H1 (cell line): Measurements from ENCODE around the gene VOPP1. TPM values are rescaled to one million over a fixed set of nuclear protein-coding genes. Genes with fewer than 3 reads are reported as not detected.

ENCODE experiments used
- CTCF ChIA-PET: fragments of 300-600 bp; sonication (Branson Sonifier 250); formaldehyde crosslinking; loops from one replicate; lab custom pipeline; 2021; ENCODE audit not compliant: partially characterized antibody; lab: Charles Lee
- POLR2A ChIA-PET: fragments of 300-600 bp; sonication (Branson Sonifier 250); formaldehyde crosslinking; loops from one replicate; lab custom pipeline; 2021; ENCODE audit warnings: inconsistent platforms; ENCODE audit not compliant: partially characterized antibody; lab: Charles Lee
- DNase-seq, 2 experiments: peaks; one replicate each; pipeline versions ENCODE4 v3.0.0 to v3.0.0-alpha.2; 2010 to 2022; ENCODE audit warnings: low spot score in 2 of 2, low read depth in 1 of 2, mixed read lengths in 1 of 2
- FAIRE-seq: peaks from 2 replicates; lab custom pipeline; 2011; peaks lifted over from hg19 to GRCh38; lab: Jason Lieb, UNC
- H2AFZ ChIP-seq: 2 replicates; pipeline ENCODE4 v1.8.1; 2012; ENCODE audit warnings: low read length, inconsistent platforms
- H2AK5ac ChIP-seq: 2 replicates; pipeline ENCODE4 v1.6.1; 2013; ENCODE audit warnings: low read depth, low read length
- H2BK120ac ChIP-seq: replicated peaks from 2 replicates; pipeline ENCODE3; 2013; ENCODE audit warnings: low read depth, low read length, inconsistent platforms
- H2BK12ac ChIP-seq: 2 replicates; pipeline ENCODE4 v1.6.1; 2013; ENCODE audit warnings: low read depth, low read length
- H2BK15ac ChIP-seq: 2 replicates; pipeline ENCODE4 v1.6.1; 2013; ENCODE audit warnings: low read length
- H2BK20ac ChIP-seq: 2 replicates; pipeline ENCODE4 v1.6.1; 2013; ENCODE audit warnings: low read length
- H2BK5ac ChIP-seq: 2 replicates; pipeline ENCODE4 v1.6.1; 2013; ENCODE audit warnings: low read depth, low read length
- H3K14ac ChIP-seq: 2 replicates; pipeline ENCODE4 v1.6.1; 2013; ENCODE audit warnings: inconsistent platforms; ENCODE audit not compliant: insufficient read length
- H3K18ac ChIP-seq: 2 replicates; pipeline ENCODE4 v1.6.1; 2013; ENCODE audit warnings: low read length; ENCODE audit errors: extremely low read depth
- H3K23ac ChIP-seq: 2 replicates; pipeline ENCODE4 v1.6.1; 2013; ENCODE audit warnings: inconsistent platforms; ENCODE audit not compliant: insufficient read length
- H3K23me2 ChIP-seq: 2 replicates; pipeline ENCODE4 v1.6.1; 2013; ENCODE audit warnings: low read depth, low read length
- H3K27ac ChIP-seq: 2 replicates; pipeline ENCODE4 v1.6.1; 2011; ENCODE audit warnings: low read depth, low read length, inconsistent platforms
- H3K27me3 ChIP-seq, 4 experiments: replicated peaks in 1 of 4; 1 replicate in 1 of 4; 2 replicates in 3 of 4; pipeline versions ENCODE4 v1.6.1 to v1.8.1; 2011 to 2013; ENCODE audit warnings: low read length in 3 of 4, mild to moderate bottlenecking in 3 of 4, inconsistent platforms in 2 of 4, mixed read lengths in 2 of 4, moderate library complexity in 1 of 4; ENCODE audit not compliant: control insufficient read depth in 3 of 4, insufficient read depth in 3 of 4; ENCODE audit errors: extremely low read depth in 1 of 4
- H3K36me3 ChIP-seq, 4 experiments: 2 replicates each; pipeline versions ENCODE4 v1.6.1 to v1.8.1; 2011 to 2013; ENCODE audit warnings: mild to moderate bottlenecking in 4 of 4, low read length in 3 of 4, moderate library complexity in 2 of 4, control low read depth in 1 of 4, inconsistent platforms in 1 of 4; ENCODE audit not compliant: insufficient read depth in 4 of 4, control insufficient read depth in 2 of 4
- H3K4ac ChIP-seq: replicated peaks from 2 replicates; pipeline ENCODE3; 2013; ENCODE audit warnings: low read length, low read depth, mixed read lengths, inconsistent platforms; ENCODE audit not compliant: insufficient read length
- H3K4me1 ChIP-seq, 4 experiments: replicated peaks in 1 of 4; 1 replicate in 1 of 4; 2 replicates in 3 of 4; pipeline versions ENCODE4 v1.6.1 to v1.8.1; 2011 to 2013; ENCODE audit warnings: low read length in 3 of 4, inconsistent platforms in 2 of 4, mixed read lengths in 1 of 4; ENCODE audit not compliant: insufficient read depth in 4 of 4, control insufficient read depth in 3 of 4
- H3K4me2 ChIP-seq, 2 experiments: 2 replicates each; pipeline versions ENCODE4 v1.6.1 to v1.8.1; 2011 to 2013; ENCODE audit warnings: low read depth in 2 of 2, low read length in 2 of 2, control low read depth in 1 of 2, inconsistent platforms in 1 of 2, mild to moderate bottlenecking in 1 of 2; ENCODE audit not compliant: insufficient read depth in 1 of 2
- H3K4me3 ChIP-seq, 4 experiments: fragments of 200-600, 300-600 bp in 1 of 4; sonication (generic), shearing (Covaris generic), sonication (Bioruptor Twin) in 1 of 4; 2 replicates each; pipeline versions ENCODE4 v1.5.1 to v1.8.1; 2011 to 2016; ENCODE audit warnings: low read length in 4 of 4, low read depth in 3 of 4, control low read depth in 2 of 4, inconsistent platforms in 2 of 4, mild to moderate bottlenecking in 2 of 4, mixed read lengths in 1 of 4, moderate library complexity in 1 of 4; ENCODE audit not compliant: insufficient read depth in 2 of 4; ENCODE audit errors: extremely low read depth in 1 of 4
- H3K56ac ChIP-seq: replicated peaks from 2 replicates; pipeline ENCODE3; 2013; ENCODE audit warnings: low read depth, mild to moderate bottlenecking, mixed read lengths, low read length, inconsistent platforms; ENCODE audit not compliant: insufficient read length
- H3K79me1 ChIP-seq: 2 replicates; pipeline ENCODE4 v1.6.1; 2013; ENCODE audit warnings: low read depth, low read length, control low read depth
- H3K79me2 ChIP-seq, 2 experiments: 2 replicates each; pipeline versions ENCODE4 v1.6.1 to v1.8.1; 2012 to 2013; ENCODE audit warnings: low read length in 2 of 2, mild to moderate bottlenecking in 2 of 2, inconsistent platforms in 1 of 2; ENCODE audit not compliant: insufficient read depth in 2 of 2, control insufficient read depth in 1 of 2
- H3K9ac ChIP-seq, 4 experiments: replicated peaks in 1 of 4; 1 replicate in 1 of 4; 2 replicates in 3 of 4; pipeline versions ENCODE4 v1.6.1 to v1.8.1; 2011 to 2013; ENCODE audit warnings: low read depth in 3 of 4, low read length in 3 of 4, control low read depth in 2 of 4, mild to moderate bottlenecking in 2 of 4, moderate library complexity in 2 of 4, inconsistent platforms in 1 of 4; ENCODE audit errors: extremely low read depth in 1 of 4
- H3K9me3 ChIP-seq, 2 experiments: 2 replicates each; pipeline versions ENCODE4 v1.6.1 to v1.8.1; 2012 to 2013; ENCODE audit warnings: mild to moderate bottlenecking in 2 of 2, moderate library complexity in 2 of 2, control low read depth in 1 of 2, inconsistent platforms in 1 of 2, low read depth in 1 of 2, low read length in 1 of 2, mixed read lengths in 1 of 2; ENCODE audit not compliant: insufficient read depth in 2 of 2
- H4K20me1 ChIP-seq, 2 experiments: replicated peaks in 1 of 2; 2 replicates each; pipeline versions ENCODE3 to v1.8.1; 2011 to 2013; ENCODE audit warnings: inconsistent platforms in 2 of 2, low read length in 2 of 2, mild to moderate bottlenecking in 1 of 2; ENCODE audit not compliant: insufficient read depth in 2 of 2, control insufficient read depth in 1 of 2
- H4K5ac ChIP-seq: 2 replicates; pipeline ENCODE4 v1.6.1; 2013; ENCODE audit warnings: low read length, low read depth, mixed read lengths, inconsistent platforms; ENCODE audit not compliant: insufficient read length
- H4K8ac ChIP-seq: 2 replicates; pipeline ENCODE4 v1.8.0; 2013; ENCODE audit warnings: mild to moderate bottlenecking, moderate library complexity, low read length, inconsistent platforms; ENCODE audit not compliant: insufficient read depth; ENCODE audit errors: extremely low read depth
- H4K91ac ChIP-seq: replicated peaks from 2 replicates; pipeline ENCODE3; 2013; ENCODE audit warnings: low read length, mixed read lengths, inconsistent platforms; ENCODE audit not compliant: insufficient read length
- BACH1 ChIP-seq: IDR thresholded peaks from 2 replicates; pipeline ENCODE4 v1.6.1; 2012; ENCODE audit warnings: low read length, improper control_type of control experiment
- BRCA1 ChIP-seq: IDR thresholded peaks from 2 replicates; pipeline ENCODE4 v1.6.1; 2012; ENCODE audit warnings: low read depth, low read length, improper control_type of control experiment
- CBX5 ChIP-seq: fragments of 300-800, 300-1000 bp; sonication (generic); IDR thresholded peaks from 2 replicates; pipeline ENCODE4 v1.7.1; 2016; ENCODE audit warnings: antibody characterized with exemption, low read length, low read depth
- SIX5 ChIP-seq: IDR thresholded peaks from 2 replicates; pipeline ENCODE4 v1.6.1; 2011; ENCODE audit warnings: mild to moderate bottlenecking, low read depth, low read length
- TCF12 ChIP-seq: IDR thresholded peaks from 2 replicates; pipeline ENCODE4 v1.6.1; 2011; ENCODE audit warnings: low read depth, mild to moderate bottlenecking, low read length
- WGBS, 2 experiments: shearing (Covaris generic) in 1 of 2; methylation state at CpG; one replicate each; pipeline versions ENCODE4 v1.1.6 to v1.1.7; 2013 to 2015; ENCODE audit warnings: low lambda C conversion rate in 2 of 2, mixed read lengths in 2 of 2, inconsistent platforms in 1 of 2, low coverage in 1 of 2, missing lambda C conversion rate in 1 of 2; ENCODE audit not compliant: insufficient replicate concordance in 2 of 2, insufficient coverage in 1 of 2, insufficient read length in 1 of 2; ENCODE audit errors: extremely low coverage in 1 of 2, missing lambda C conversion rate in 1 of 2; 5-methylcytosine and 5-hydroxymethylcytosine counted together
- polyA plus RNA-seq, 7 experiments: library from polyadenylated mRNA; depleted of rRNA in 3 of 7; stranded (reverse) in 5 of 7; unstranded in 2 of 7; fragments of >200 nt in 5 of 7; fragments of 200-250 nt in 2 of 7; gene quantifications; 1 replicate in 5 of 7; 2 replicates in 1 of 7; 4 replicates in 1 of 7; pipeline versions ENCODE4 v1.2.1 to v1.2.3, GENCODE V29; 2011 to 2013; ENCODE audit warnings: missing spikeins in 2 of 7, mixed read lengths in 2 of 7
- total RNA-seq: library from RNA; stranded (reverse); fragmentation: NEBNext Ultra II Directional; extraction: Animal tissue kit (Norgen Biotek cat#: 25700); gene quantifications from 2 replicates; pipeline ENCODE4 v1.2.1, GENCODE V29; 2021
- TF ChIP-seq, protein P1 (sequence below): IDR thresholded peaks from 2 replicates; pipeline ENCODE4 v1.6.1; 2012; ENCODE audit warnings: low read length, inconsistent platforms
- TF ChIP-seq, protein P2 (sequence below): IDR thresholded peaks from 2 replicates; pipeline ENCODE4 v1.6.1; 2011; ENCODE audit warnings: low read depth, mild to moderate bottlenecking, low read length; ENCODE audit not compliant: insufficient read depth

The VOPP1 gene
- total and polyA plus RNA-seq, 2 of the 8 experiments (the other 6 are each of a cell fraction or from before 2014, with no cell fraction given): 44.7 to 83.0 TPM

DNA sequence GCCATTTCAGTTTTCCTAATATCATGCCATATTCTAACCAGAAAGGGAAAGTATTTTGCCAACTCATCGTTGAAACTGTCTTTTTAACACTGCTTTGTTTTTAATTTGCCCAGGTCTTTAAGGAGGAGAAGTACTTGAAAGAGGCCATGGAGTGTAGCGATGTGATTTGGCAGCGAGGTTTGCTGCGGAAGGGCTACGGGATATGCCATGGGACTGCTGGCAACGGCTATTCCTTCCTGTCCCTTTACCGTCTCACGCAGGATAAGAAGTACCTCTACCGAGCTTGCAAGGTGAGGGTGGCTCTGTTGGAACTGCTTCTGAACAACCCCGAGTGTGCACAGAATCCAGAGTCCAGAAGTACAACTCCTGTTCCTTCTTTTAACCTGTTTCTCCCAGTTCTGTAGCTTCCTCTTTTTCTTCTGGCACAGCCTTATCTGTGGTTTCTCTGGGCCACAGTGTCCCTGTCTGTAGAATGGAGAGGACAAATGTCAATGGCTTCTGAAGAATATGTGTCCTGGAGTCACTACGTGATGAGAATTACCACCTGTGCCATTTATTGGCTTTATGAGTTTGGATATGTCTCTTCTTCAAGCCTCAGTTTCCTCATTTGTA, 147.1 kb downstream of the VOPP1 start:
- H3K23me2 ChIP-seq: no peaks in the 10 kb centered on the region
- POLR2A ChIA-PET: interaction anchor here (1.2 kb wide), 1 partner anchor 126 kb away, joined by 3 read pairs; no protein-coding TSS in a partner anchor
- no peaks in the 10 kb centered on the region; a peak in 1 of 4 replicates for H3K9me3 ChIP-seq
- no peaks in the 10 kb centered on the region for H4K20me1 ChIP-seq
- H3K18ac ChIP-seq: no peak overlapping the region
- no peak overlapping the region for H3K23ac ChIP-seq
- H3K9ac ChIP-seq: no peak overlapping the region
- H2BK5ac ChIP-seq: no peak overlapping the region
- H2AFZ ChIP-seq: no peak overlapping the region
- no peak overlapping the region for H4K5ac ChIP-seq
- no peak for DNase-seq
- no peak overlapping the region for H2AK5ac ChIP-seq
- H3K27ac ChIP-seq: no peak overlapping the region
- no peak overlapping the region for H4K91ac ChIP-seq
- H3K4me2 ChIP-seq: no peak overlapping the region
- CTCF ChIA-PET: interaction anchor here (0.6 to 2.9 kb wide), 8 partner anchors 9 to 147 kb away, joined by 3 to 23 read pairs (median 4); no protein-coding TSS in a partner anchor
- no peak overlapping the region for H2BK15ac ChIP-seq
- peaks cover 0 to 2% (median under 1%) of the 10 kb centered on the region in 4 experiments; a peak in 2 of 7 replicates for H3K4me1 ChIP-seq
- no peak overlapping the region for H3K4ac ChIP-seq
- H3K79me1 ChIP-seq: no peaks in the 10 kb centered on the region
- H3K27me3 ChIP-seq: no peaks in the 10 kb centered on the region
- no peak for FAIRE-seq
- no peak overlapping the region for H3K4me3 ChIP-seq
- 91% methylated on average over 11 of the region's 11 CpGs; no CpG with 5 or more reads in 1 of the 2 experiments for WGBS, 2 experiments
- H4K8ac ChIP-seq: no peak overlapping the region
- no peak overlapping the region for H2BK120ac ChIP-seq
- no peaks in the 10 kb centered on the region for H3K79me2 ChIP-seq
- no peak overlapping the region for H3K14ac ChIP-seq
- TF ChIP-seq, protein P1, sequence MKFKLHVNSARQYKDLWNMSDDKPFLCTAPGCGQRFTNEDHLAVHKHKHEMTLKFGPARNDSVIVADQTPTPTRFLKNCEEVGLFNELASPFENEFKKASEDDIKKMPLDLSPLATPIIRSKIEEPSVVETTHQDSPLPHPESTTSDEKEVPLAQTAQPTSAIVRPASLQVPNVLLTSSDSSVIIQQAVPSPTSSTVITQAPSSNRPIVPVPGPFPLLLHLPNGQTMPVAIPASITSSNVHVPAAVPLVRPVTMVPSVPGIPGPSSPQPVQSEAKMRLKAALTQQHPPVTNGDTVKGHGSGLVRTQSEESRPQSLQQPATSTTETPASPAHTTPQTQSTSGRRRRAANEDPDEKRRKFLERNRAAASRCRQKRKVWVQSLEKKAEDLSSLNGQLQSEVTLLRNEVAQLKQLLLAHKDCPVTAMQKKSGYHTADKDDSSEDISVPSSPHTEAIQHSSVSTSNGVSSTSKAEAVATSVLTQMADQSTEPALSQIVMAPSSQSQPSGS: no peak
- TF ChIP-seq BACH1: no peak
- TF ChIP-seq BRCA1: no peak
- no peak for TF ChIP-seq CBX5
- TF ChIP-seq, protein P2, sequence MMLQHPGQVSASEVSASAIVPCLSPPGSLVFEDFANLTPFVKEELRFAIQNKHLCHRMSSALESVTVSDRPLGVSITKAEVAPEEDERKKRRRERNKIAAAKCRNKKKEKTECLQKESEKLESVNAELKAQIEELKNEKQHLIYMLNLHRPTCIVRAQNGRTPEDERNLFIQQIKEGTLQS: no peak
- no peak for TF ChIP-seq TCF12
- no peak for TF ChIP-seq SIX5
- TF ChIP-seq, all 59 proteins: peak for 0
- Histone ChIP-seq H2BK20ac (no peak overlapping the region), H3K56ac (no peak overlapping the region), H3K36me3 (no peaks in the 10 kb centered on the region; a peak in 1 of 8 replicates), H2BK12ac (no peak overlapping the region)
